HG02885 (cell line): ENCODE results near the gene GPX4.
A peak's percentile ranks its signal among the peaks of the same experiment; 100 is the strongest.

ENCODE experiments used
- ATAC-seq: cut with Tn5 transposase; IDR thresholded peaks from one replicate; pipeline ENCODE4 v1.9.1; 2021; ENCODE audit warnings: mild to moderate bottlenecking; ENCODE audit not compliant: unreplicated experiment, poor library complexity

GPX4 gene

DNA sequence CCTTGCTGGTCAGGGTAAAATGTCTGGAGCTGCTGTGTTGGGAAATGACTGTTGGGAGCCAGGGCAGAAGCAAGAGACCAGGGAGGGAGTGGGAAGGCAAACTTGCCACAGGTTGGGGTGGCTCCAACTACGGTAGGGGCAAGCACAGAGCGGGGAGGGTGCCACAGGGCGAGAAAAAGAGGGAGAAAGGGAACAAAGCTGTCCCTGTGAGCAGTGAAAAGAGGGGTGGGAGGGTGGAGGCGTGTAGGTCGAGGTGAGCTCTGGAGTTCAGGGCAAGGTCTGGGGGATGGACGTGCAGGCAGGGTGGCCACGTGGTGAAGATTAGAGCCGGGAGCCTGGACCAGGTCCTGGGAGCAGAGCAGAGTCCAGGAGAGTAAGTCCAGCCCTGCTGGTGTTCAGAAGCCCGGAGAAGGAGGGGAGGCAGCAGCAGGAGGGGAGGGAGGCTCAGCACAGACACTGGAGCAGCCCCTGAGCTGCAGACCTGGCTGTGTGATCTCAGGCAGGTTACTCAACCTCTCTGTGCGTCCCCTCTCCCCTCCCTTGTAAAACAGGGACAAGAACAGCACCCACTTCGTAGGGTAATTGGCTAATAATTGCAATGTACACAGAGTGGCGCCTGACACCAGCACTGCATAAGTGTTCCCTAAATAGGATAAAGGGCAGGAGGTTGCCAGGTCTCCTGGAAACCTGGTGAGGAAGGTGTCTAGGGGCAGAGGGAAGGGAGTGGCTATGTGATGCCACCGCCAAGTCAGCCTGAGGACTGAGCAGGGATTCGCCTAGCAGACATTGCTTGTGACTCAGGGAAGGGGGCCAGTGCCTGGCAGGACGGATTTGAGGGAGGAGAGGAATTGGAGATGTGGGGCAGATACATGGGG lies 5.4 kb upstream of the GPX4 start:
- ATAC-seq = no peak

DNA sequence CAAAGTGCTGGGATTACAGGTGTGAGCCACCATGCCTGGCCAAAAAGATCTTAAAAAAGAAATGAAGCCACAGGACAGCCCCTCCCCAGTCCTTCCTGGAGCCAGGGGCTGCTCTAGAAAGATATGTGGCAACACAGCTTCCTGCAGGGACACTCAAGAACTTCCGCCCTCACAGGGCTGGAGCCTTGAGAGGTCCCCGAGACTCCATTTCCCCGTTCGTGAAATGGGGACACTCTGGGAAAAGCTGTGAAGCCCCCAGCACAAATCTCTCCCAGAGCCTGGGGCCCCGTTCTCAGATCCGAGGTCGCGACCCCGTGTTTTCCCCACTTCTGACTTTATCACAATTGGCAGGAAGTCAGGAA lies 2.5 kb upstream of the GPX4 start:
- no peak for ATAC-seq

DNA sequence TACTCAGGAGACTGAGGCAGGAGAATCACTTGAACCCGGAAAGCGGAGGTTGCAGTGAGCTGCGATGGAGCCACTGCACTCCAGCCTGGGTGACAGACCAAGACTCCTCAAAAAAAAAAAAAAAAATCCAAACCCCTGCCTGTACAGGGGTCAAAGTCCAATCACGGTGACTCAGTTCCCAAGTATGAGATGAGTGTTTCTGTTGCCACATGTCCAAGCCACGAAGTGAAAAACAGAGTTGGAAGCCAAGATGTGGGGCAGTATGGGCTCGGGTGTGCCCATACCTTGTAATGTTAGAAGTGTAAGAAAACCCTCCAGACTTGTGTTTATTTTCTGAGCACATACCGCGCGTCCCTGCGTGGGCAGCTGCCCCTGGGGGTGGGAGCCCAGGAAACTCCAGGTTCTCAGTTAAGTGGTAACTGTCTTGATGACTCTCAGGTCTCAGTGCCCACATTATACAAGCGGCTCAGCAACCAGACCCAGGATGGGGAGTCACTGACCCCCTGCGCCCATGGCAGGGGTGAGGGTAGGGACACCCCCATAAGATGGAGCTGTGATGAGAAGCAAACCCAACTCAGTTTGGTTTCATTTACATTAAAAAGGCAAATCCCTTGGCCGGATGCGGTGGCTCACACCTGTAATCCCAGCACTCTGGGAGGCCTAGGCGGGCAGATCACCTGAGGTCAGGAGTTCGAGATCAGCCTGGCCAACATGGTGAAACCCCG lies 1.2 kb upstream of the GPX4 start:
- no peak for ATAC-seq

DNA sequence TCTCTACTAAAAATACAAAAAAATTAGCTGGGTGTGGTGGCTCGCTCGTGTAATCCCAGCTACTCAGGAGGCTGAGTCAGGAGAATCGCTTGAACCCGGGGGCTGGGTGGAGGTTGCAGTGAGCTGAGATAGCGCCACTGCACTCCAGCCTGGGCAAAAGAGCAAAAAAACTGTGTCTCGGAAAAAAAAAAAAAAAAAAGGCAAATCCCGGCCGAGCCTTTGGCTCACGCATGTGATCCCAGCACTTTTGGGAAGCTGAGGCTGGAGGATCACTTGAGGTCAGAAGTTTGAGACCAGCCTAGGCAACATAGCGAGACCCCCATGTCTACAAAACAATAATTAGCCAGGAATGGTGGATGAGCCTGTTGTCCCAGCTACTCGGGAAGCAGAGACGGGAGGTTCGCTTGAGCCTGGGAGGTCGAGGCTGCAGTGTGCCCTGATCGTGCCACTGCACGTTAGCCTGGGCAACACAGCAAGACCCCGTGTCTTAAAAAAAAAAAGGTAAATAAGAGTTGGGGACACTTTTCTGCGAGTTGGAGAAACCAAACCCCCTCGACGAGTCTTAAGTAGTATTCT lies 574 bp upstream of the GPX4 start:
- no peak for ATAC-seq

DNA sequence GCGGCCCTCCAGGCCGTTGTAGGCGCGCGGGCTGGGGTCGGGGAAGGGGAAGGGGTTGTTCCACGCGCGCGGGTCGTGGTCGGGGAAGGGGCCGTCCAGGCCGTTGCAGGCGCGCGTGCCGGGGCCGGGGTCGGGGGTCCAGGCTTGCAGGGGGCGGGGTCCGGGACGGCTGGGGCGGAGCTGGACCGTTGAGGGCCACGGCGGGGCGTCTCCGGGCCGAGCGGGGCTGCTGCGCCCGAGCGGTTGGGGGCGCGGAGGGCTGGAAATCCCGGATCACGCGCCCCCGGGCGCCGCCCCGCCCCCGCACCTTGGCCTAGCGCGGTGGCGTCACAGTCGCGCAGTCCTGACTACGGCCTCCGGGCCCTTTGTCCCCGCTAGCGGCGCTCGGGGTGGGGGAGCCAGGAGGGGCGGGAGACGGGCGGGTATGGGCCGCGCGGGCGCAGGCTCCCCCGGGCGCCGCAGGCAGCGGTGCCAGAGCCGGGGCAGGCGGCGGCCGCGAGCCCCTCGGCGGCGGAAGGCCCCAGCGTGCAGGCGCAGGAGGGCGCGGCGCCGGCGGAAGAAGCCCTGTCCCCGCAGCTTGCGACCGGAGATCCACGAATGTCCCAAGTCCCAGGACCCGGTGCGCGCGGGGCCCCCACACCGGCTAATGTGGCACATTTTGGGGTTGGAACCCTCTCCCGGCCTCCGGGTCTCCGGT lies 665 bp downstream of the GPX4 start:
- peak; percentile 35 for ATAC-seq

DNA sequence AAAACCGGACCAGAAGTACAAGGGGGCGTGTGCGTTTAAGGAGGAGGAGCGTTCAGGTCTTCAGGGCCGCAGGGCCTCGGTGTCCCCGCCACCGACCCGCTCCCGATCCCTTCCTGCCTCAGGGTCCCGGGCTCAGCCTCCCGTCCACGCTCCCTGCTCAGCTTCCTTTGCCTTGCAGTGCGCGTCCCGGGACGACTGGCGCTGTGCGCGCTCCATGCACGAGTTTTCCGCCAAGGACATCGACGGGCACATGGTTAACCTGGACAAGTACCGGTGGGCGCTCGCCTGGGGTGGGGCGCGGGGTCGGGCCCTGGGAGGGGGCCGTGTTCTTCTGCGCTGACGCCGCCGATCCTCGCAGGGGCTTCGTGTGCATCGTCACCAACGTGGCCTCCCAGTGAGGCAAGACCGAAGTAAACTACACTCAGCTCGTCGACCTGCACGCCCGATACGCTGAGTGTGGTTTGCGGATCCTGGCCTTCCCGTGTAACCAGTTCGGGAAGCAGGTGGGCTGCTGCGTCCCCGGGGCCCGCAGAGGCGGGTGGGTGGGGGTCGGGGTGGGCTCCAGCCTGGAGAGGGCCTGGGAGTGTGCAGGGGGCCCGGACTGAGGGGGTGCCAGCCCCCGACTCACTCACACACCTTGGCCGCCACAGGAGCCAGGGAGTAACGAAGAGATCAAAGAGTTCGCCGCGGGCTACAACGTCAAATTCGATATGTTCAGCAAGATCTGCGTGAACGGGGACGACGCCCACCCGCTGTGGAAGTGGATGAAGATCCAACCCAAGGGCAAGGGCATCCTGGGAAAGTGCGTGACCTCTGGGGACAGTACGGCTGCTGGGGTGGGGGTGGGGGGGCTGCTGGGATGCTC lies 1.4 kb downstream of the GPX4 start:
- ATAC-seq = no peak

DNA sequence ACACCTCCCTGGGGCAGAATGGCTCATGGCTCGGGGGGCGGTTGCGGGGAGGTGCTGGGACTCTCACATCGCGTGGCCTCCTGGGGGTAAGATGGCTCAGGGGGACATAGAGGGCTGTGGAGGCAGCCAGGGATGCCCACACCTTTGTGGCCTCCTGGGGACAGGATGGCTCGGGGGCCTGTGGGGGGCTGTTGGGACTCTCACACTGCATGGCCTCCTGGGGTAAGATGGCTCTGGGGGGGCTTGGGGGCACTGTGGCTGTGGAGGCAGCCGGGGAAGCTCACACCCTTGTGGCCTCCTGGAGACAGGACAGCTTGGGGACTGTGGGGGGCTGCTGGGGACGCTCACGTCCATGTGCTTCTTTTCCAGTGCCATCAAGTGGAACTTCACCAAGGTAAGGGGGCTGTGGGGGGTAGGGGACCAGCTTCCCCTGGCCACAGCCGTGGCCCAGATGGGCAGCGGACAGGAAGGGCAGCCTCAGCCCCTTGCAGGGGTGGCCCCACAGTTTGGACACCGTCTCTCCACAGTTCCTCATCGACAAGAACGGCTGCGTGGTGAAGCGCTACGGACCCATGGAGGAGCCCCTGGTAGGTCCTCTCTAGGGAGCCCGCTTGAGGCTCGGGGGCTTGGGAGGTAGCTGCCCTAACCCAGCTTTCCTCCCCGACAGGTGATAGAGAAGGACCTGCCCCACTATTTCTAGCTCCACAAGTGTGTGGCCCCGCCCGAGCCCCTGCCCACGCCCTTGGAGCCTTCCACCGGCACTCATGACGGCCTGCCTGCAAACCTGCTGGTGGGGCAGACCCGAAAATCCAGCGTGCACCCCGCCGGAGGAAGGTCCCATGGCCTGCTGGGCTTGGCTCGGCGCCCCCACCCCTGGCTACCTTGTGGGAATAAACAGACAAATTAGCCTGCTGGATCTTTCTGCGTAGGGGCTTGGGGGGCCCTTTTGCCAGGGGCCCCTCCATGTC lies 2.4 kb downstream of the GPX4 start:
- no peak for ATAC-seq

DNA sequence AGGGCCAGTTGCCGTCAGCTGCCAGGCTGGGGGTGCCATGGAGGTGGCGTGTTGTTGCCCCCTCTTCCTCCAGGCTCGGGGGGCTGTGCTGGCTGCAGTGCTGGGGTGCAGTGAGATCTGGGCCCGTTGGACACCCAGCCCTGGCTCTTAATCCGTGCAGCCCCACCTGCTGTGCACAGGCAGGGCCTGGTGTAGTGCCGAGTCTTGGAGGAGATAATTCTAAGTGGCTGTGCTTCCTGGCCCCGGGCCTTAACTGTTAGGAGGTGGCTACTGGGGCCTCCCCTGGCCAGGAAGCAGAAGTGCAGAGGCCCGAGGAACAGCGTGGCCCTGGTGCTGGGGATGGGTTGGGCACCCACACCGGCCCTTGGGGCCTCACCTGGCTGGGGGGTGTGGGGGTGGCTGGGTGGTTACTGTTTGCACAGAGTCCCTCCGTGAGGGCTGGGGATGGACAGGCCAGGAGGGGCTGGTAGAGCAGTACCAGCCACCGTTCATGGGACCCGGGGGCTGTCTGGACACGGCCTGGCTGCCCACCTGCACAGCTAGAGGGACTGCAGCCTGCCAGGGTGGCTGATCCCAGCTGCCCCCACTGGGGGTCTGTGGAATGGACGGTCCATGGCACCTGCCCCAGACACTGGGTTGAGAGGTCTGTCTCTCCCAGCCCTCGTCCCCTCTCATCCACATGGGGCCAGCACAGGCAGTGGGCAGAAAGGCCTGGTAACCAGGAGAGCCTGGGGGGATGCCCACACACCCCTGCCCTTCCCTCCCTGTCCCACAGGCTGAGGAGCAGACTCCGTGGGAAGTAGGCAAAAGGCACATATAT lies 3.3 kb downstream of the GPX4 start:
- ATAC-seq = no peak

DNA sequence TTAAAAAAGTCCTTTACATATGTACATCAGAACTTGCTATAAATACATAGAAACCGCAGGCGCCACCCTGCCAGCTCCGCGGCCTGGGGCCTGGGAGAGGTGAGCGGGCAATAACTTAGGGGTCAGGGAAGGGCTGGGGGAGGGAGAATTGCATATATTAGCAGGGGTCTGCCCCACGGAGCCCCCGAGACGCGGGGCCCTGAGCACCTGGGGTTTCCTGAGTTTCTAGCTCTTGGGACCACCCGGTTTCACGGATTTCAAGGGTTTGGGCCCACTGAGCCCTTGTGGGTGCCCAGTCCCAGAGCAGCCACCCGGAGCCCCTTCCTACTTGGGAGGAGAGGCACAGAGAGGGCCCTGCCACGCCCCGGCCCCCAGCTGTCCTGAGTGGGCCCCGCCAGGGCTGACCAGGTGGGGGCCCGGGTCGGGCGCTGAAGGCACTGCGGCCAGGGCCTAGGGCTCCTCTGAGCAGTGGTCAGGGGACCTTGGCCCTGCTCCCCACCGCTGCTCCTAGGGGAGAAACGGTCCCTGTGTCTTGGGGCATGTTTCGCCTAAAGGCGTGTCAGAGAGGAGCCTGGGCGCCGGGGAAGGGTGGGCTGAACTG lies 4.0 kb downstream of the GPX4 start:
- ATAC-seq = no peak

DNA sequence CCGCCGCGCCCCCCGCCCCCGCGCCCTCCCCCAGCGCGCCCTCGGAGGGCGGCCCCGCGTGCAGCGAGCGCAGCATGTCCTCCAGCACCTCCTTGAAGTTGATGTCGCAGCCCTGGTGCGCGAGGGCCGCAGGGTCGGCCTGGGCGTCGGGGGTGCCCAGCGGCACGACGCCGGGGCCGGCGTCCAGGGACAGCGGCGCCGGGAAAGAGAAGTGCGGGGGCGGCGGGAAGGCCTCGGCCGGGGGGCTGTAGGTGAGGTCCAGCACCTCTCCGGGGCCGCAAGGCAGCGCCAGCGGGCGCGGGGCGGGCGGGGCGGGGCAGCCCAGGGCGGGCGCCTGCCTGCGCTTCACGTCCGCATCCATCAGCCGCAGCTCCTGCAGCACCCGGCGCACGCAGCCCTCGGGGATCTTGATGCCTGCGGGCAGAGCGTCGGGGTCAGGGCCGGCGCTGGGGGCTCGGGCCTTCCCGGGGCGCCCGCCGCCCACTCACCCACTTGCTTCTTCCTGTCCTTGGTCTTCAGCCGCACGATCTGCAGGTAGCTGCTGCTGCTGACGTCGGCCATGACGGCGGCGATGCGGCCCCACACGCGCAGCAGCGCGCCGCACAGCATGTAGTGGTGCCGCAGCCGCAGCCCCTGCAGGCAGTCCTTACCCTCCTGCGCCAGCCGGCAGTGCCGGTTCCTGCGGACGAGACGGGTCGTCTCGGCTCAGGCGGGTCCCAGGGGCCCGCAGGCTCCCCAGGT lies 4.7 kb downstream of the GPX4 start:
- no peak for ATAC-seq

DNA sequence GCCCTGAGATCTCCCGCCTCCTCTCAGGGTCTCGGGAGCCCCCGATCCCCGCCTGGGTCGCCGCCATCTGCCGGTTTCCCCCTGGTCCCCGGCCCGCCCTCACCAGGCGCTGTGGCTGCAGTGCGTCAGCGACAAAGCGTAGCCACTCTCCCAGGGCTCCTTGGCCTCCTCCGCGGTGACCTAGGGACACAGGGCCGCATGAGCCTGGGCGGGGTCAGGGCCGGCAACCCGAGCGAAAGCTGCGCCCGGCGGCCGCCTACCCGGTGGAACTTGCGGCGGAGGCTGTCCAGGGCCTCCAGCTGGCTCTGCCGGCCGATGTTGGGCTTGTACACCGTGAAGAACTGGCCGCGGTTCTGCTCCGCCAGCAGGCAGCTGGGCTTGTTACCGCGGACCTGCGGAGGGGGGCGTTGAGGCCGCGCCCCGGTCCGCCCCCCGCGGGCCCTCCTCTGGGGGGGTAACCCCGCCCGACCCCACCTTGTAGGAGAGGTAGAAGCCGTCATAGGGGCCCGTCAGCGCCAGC lies 5.3 kb downstream of the GPX4 start:
- no peak for ATAC-seq

DNA sequence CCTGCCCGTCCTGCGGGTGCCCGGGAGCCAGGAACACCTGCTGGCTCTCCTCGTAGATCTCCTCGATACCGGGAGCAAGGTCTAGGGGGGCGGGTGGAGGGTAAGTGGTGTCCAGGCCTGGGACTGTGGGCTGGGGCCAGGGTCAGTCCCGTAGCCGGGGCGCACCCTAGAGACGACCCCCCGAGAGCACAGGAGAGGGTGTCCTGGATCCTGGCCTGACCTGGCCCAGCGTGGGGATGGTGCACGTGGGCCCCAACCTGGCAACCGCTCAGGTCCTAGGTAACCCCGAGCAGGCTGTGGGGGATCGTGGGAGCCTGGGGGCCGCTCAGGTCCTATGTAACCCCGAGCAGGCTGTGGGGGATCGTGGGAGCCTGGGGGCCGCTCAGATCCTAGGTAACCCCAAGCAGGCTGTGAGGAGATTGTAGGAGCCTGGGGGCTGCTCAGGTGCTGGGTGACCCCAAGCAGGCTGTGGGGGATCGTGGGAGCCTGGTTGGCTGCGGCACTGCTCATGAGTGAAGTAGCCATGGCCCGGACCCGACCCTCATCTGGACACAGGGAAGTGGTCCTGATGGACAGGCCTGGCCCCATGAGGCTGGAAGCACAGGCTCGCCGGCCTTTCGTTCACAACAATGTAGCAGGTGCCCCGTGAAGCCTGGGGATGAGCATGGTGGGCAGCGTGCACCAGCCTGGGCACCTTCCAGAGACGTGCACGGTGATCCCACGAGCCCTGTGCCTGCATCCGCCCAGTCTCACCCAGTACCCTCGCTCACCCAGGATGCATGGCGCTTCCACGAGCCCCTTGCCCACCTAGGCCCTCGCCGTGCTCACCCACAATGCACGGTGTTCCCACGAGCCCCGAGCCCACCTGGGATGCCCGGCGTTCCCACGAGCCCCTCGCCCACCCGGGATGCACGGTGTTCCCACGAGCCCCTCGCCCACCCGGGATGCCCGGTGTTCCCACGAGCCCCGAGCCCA lies 6.2 kb downstream of the GPX4 start:
- ATAC-seq = no peak

DNA sequence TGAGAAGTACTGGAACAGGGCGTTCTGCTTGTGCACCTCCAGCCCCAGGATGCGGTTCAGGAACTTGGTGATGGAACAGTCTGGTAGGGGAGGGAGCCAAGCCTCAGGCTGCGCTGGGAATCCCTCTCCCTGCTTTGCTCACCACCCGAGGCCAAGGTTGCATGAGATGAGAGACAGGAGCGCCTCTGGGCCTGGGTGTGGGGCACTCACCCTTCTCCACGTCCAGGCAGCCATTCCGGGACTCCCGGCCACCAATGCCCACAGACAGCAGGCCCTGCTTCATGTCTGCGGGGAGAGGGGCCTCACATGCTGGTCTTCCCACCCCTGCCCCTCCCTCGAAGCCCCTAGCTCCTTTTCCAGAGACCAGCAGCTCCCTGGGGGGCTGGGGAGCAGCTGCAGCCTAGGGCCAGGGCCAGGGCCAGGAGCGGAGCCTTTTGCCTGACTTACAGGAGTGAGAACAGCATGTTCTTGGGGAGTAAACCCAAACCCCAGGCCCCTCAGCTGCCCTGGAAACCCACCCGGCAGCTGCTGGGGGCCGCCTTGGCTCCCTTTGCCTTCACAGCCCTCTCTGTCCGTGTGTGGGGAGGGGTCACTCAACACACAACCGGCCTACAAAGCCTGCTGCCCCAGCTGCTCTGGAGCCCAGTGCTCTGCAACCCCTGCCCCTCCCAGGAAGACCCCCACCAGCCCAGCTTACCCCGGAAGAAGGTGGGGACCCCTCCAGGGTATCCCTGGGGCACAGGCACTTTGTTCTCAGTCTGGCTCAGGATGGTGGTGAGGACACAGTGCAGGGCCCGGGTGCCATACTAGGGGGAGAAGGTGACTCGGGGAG lies 7.2 kb downstream of the GPX4 start:
- ATAC-seq = no peak

DNA sequence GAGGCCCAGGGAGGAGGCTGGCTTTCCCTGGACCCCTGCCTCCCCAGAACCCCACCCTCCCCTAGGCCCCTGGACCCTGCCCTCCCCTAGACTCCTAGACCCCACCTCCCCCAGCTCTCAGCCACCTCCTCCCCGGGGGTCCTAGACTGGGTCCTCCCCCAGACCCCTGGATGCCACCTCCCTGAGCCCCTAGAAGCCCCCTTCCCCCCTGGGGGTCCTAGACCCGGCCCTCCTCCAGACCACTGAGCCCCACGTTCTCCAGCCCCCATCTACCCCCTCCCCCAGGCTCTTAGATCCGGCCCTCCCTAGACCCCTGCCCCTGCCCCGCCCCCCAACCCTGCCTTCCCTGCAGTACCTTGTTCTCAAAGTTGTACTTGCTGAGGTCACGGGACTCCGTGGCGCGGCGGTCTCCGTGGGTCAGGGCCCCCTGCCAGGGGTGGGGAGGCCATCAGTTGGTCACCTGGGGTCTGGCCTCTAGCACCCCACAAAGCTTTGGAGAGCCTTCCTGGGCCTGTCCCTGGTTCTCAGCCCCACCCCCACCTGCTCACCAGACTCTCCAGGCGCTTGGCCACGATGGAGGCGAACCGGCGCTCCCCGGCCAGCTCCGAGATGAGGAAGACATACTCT lies 8.0 kb downstream of the GPX4 start:
- no peak for ATAC-seq
